Esophagus muscularis mucosa (tissue), 4 donors: ENCODE measurements around the gene RGS3.

Source experiments
- EP300 ChIP-seq: sonication (generic); formaldehyde crosslinking; IDR thresholded peaks from one replicate; pipeline ENCODE4 v1.6.1; 2017; ENCODE audit warnings: antibody characterized with exemption
- POLR2A ChIP-seq: fragments of 450-650 bp; IDR thresholded peaks from one replicate; pipeline ENCODE4 v1.6.1; 2017; ENCODE audit warnings: antibody characterized with exemption, moderate library complexity, mild to moderate bottlenecking, low read depth
- POLR2AphosphoS5 ChIP-seq, 2 donors: sonication (generic); formaldehyde crosslinking; IDR thresholded peaks; one replicate each; pipeline ENCODE4 v1.6.1; 2017; ENCODE audit warnings: antibody characterized with exemption in 2 of 2
- TF ChIP-seq, protein P1 (sequence below), 3 experiments: fragments of 200-600 bp in 2 of 3; fragments of 450-650 bp in 1 of 3; sonication (generic) in 2 of 3; IDR thresholded peaks; one replicate each; pipeline ENCODE4 v1.5.1; 2017 to 2019; ENCODE audit warnings: antibody characterized with exemption in 3 of 3, mild to moderate bottlenecking in 2 of 3, moderate library complexity in 1 of 3

- TF ChIP-seq EP300 (no peak), POLR2A (no peak), POLR2AphosphoS5 (IDR thresholded peaks at IDR 0.05) (no peak)
- TF ChIP-seq, protein P1, sequence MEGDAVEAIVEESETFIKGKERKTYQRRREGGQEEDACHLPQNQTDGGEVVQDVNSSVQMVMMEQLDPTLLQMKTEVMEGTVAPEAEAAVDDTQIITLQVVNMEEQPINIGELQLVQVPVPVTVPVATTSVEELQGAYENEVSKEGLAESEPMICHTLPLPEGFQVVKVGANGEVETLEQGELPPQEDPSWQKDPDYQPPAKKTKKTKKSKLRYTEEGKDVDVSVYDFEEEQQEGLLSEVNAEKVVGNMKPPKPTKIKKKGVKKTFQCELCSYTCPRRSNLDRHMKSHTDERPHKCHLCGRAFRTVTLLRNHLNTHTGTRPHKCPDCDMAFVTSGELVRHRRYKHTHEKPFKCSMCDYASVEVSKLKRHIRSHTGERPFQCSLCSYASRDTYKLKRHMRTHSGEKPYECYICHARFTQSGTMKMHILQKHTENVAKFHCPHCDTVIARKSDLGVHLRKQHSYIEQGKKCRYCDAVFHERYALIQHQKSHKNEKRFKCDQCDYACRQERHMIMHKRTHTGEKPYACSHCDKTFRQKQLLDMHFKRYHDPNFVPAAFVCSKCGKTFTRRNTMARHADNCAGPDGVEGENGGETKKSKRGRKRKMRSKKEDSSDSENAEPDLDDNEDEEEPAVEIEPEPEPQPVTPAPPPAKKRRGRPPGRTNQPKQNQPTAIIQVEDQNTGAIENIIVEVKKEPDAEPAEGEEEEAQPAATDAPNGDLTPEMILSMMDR (IDR thresholded peaks at IDR 0.05): no peak
These were observed 172.1 kb downstream of the RGS3 start for GRCh38 chr9:113635586-113635985.
